PFSK-1 (cell line): ENCODE data around the gene CBX8.

Experiments used
- FOXP2 ChIP-seq: optimal IDR thresholded peaks from 2 replicates; pipeline ENCODE3; 2011; ENCODE audit warnings: borderline replicate concordance, control low read depth, inconsistent platforms; ENCODE audit not compliant: insufficient read depth; ENCODE audit errors: extremely low read length, extremely low read depth
- POLR2AphosphoS5 ChIP-seq: IDR thresholded peaks from 2 replicates; pipeline ENCODE4 v1.6.1; 2012; ENCODE audit warnings: low read depth, mild to moderate bottlenecking, control low read depth, low read length, moderate library complexity
- REST ChIP-seq, 2 experiments: IDR thresholded peaks; 2 replicates each; pipeline versions ENCODE4 v1.6.1 to v1.8.0; 2011 to 2012; ENCODE audit warnings: low read depth in 2 of 2, low read length in 2 of 2, control low read depth in 1 of 2, inconsistent platforms in 1 of 2, mild to moderate bottlenecking in 1 of 2, moderate library complexity in 1 of 2; ENCODE audit not compliant: insufficient read depth in 1 of 2
- SIN3A ChIP-seq: IDR thresholded peaks from 2 replicates; pipeline ENCODE4 v1.6.1; 2012; ENCODE audit warnings: mild to moderate bottlenecking, low read length, moderate library complexity, borderline replicate concordance; ENCODE audit not compliant: insufficient read depth
- TAF1 ChIP-seq: IDR thresholded peaks from 2 replicates; pipeline ENCODE4 v1.6.1; 2012; ENCODE audit warnings: low read length, control low read depth, borderline replicate concordance; ENCODE audit not compliant: insufficient read depth

CBX8 gene

GRCh38 chr17:79811868-79812352 is 15.0 kb upstream of the CBX8 start:
- no peak for TF ChIP-seq REST (IDR thresholded peaks at IDR 0.05; ENCODE audit: insufficient read depth in 1 of 2, low read depth in 2 of 2, low read length in 2 of 2)
- TF ChIP-seq POLR2AphosphoS5, result no peak
- no peak for TF ChIP-seq SIN3A
- TF ChIP-seq TAF1, result no peak
- TF ChIP-seq FOXP2, result no peak

- TF ChIP-seq POLR2AphosphoS5 (no peak), REST (IDR thresholded peaks at IDR 0.05; ENCODE audit: insufficient read depth in 1 of 2, low read depth in 2 of 2, low read length in 2 of 2) (no peak), FOXP2 (no peak), SIN3A (no peak), TAF1 (no peak)
These were observed 14.4 kb upstream of the CBX8 start for GRCh38 chr17:79811011-79811867.

GRCh38 chr17:79810130-79811010 is 13.5 kb upstream of the CBX8 start:
- TF ChIP-seq TAF1 (no peak), SIN3A (no peak), REST (IDR thresholded peaks at IDR 0.05; ENCODE audit: insufficient read depth in 1 of 2, low read depth in 2 of 2, low read length in 2 of 2) (no peak), POLR2AphosphoS5 (no peak), FOXP2 (peak; percentile 67)

GRCh38 chr17:79809530-79810129 is 12.8 kb upstream of the CBX8 start:
- TF ChIP-seq SIN3A (no peak), REST (IDR thresholded peaks at IDR 0.05; ENCODE audit: insufficient read depth in 1 of 2, low read depth in 2 of 2, low read length in 2 of 2) (no peak), POLR2AphosphoS5 (no peak), FOXP2 (no peak), TAF1 (no peak)
